GM19239 (cell line): Measurements from ENCODE around the gene GEMIN8.

ENCODE experiments used
- DNase-seq: peaks from one replicate; pipeline ENCODE4 v3.0.0; 2011; ENCODE audit warnings: low spot score; ENCODE audit not compliant: insufficient read length
- FAIRE-seq: peaks from 2 replicates; lab custom pipeline; 2011; peaks lifted over from hg19 to GRCh38; lab: Jason Lieb, UNC

Gene GEMIN8

GRCh38 chrX:13956998-13957397 is 72.7 kb downstream of the GEMIN8 start:
- DNase-seq, result no peak
- FAIRE-seq, result no peak
